Kidney epithelial cell (primary cell): ENCODE data around the gene FGGY. TPM values are rescaled to one million over a fixed set of nuclear protein-coding genes. Genes with fewer than 3 reads are reported as not detected.

Source experiments
- DNase-seq: peaks from one replicate; pipeline ENCODE4 v3.0.0-alpha.2; 2010; ENCODE audit warnings: low read depth
- H3K27me3 ChIP-seq: 2 replicates; pipeline ENCODE4 v1.6.0; 2011; ENCODE audit warnings: low read length; ENCODE audit not compliant: control insufficient read depth, insufficient read depth
- H3K36me3 ChIP-seq: 2 replicates; pipeline ENCODE4 v1.5.1; 2011; ENCODE audit warnings: low read length; ENCODE audit not compliant: control insufficient read depth, insufficient read depth
- H3K4me3 ChIP-seq: 2 replicates; pipeline ENCODE4 v1.5.1; 2011; ENCODE audit warnings: low read depth, mild to moderate bottlenecking, control low read depth, low read length
- total RNA-seq: library from RNA; depleted of rRNA; stranded (reverse); fragments of >200 nt; gene quantifications from 2 replicates; pipeline ENCODE4 v1.2.3, GENCODE V29; 2015
- TF ChIP-seq, protein P1 (sequence below): IDR thresholded peaks from 2 replicates; pipeline ENCODE4 v1.5.1; 2011; ENCODE audit warnings: mild to moderate bottlenecking, moderate library complexity, low read length, control low read depth, inconsistent platforms; ENCODE audit not compliant: insufficient read depth, poor library complexity, severe bottlenecking

FGGY gene
- total RNA-seq, 1 donor from 2014 or later = 8.6 TPM

DNA sequence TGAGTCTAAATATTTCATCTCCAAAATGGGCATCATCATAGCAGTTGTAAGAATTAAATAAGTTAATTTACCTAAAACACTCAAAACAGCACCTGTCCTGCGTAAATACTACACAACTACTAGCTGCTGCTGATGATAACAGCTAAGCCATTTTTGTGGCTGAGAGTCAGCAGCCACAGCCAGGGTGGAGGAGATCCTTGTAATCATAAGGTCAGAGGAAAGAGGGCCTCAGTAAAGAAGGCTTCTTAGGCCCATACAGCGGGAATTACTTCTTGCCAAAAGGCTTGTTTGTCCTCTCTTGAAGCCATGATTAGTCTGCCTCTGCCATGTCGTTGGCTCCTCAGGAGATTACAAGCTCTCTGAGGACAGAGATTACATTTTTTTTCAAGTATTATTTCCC, 245.0 kb downstream of the FGGY start:
- Histone ChIP-seq H3K4me3 (no peak overlapping the region), H3K27me3 (no peaks in the 10 kb centered on the region), H3K36me3 (no peaks in the 10 kb centered on the region)
- TF ChIP-seq, protein P1, sequence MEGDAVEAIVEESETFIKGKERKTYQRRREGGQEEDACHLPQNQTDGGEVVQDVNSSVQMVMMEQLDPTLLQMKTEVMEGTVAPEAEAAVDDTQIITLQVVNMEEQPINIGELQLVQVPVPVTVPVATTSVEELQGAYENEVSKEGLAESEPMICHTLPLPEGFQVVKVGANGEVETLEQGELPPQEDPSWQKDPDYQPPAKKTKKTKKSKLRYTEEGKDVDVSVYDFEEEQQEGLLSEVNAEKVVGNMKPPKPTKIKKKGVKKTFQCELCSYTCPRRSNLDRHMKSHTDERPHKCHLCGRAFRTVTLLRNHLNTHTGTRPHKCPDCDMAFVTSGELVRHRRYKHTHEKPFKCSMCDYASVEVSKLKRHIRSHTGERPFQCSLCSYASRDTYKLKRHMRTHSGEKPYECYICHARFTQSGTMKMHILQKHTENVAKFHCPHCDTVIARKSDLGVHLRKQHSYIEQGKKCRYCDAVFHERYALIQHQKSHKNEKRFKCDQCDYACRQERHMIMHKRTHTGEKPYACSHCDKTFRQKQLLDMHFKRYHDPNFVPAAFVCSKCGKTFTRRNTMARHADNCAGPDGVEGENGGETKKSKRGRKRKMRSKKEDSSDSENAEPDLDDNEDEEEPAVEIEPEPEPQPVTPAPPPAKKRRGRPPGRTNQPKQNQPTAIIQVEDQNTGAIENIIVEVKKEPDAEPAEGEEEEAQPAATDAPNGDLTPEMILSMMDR = no peak
- no peak for DNase-seq

DNA sequence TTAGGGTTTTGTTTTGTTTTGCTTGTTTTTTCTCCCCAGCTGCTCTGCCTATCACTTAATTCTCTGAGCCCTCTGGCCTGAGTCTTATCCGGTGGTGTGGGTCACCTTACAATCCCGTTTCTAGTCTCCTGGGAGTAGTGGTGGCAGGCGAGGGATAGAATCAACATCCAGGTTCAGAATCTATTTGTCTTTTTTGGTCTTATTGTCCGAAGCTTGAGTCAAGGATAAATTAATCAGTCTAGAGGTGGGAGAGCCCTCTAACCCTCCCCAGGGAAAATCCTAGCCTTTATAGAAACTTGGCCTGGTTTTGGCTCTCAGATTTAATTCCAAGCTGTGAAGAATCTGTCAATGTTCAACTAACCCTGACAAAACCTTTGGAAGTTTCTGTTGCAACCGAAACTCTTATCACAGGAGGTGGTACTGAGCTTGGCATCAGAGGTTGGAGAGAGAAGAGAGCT, 246.3 kb downstream of the FGGY start:
- Histone ChIP-seq H3K36me3 (no peaks in the 10 kb centered on the region), H3K4me3 (no peak overlapping the region), H3K27me3 (no peaks in the 10 kb centered on the region)
- TF ChIP-seq, protein P1 = no peak
- DNase-seq = no peak

DNA sequence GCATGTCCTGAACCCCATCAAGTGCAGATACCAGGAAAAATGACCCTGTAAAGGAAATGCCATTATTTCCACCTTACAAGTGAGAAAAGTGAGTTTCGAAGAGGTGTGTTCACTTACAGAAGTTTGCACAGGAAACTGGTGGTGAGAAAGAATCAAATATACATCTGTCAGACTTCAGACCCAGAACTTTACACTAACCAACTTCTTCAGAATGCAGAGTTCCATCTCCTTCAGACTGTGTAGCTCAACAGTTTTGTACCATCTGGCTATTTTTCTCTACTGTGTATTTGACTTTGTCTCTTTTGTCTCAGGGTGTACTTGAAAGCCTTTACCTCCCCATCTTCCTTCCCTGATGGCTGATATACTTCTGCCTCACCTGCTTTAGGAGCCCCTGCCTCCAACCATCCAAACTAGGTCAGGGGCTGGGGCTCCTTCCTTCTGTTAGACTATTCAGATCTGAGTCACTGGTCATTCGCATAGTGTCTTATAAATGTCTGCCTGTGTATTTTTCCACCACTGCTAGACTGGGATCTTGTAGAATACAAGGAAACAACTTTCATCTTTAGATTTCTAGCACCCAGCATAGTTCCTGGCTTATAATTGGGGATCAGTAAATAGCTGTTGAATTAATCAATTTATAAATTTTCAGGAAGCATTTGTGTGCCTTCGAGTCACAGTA, 247.9 kb downstream of the FGGY start:
- Histone ChIP-seq H3K4me3 (no peak overlapping the region), H3K27me3 (no peaks in the 10 kb centered on the region), H3K36me3 (no peaks in the 10 kb centered on the region)
- TF ChIP-seq, protein P1 = no peak
- no peak for DNase-seq

GRCh38 chr1:59545830-59546229, 248.9 kb downstream of the FGGY start:
- DNase-seq = no peak
- TF ChIP-seq, protein P1 = no peak
- Histone ChIP-seq H3K4me3 (no peak overlapping the region), H3K36me3 (no peaks in the 10 kb centered on the region), H3K27me3 (no peaks in the 10 kb centered on the region)

DNA sequence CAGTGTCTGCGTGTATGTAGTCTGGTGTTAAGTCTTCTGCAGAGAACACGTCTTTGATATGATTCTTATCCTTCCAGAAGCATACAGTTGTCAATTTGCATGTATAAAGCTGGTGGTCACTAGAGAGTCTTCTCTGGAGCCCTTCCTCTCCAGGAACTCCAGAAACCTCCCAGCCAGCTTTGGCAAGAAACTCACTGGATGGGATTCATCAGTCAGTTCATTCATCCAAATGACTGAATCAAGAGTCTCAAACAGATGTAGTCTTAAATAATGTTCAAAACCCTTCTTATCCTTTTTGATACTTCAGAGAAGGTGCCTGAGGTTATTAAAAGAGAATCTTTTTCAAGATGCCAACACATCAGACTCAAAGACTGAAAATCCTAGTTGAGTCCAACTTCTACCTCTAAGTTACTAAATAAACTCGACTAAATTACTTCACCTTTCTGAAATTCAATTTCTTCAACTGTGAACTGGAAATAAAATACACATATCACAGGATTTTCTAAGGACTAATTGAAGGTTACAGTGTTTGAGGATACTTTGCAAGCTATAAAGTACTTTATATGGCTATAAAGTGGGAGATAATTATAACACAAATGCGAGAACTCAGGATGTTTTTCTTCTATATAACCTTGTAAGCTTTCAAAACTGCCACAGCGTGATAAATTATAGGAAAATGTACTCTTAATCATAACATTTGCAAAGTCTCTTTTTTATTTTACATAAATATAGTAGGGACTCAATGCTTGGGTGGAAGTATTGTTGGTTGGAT, 252.4 kb downstream of the FGGY start:
- Histone ChIP-seq H3K27me3 (no peaks in the 10 kb centered on the region), H3K36me3 (no peaks in the 10 kb centered on the region), H3K4me3 (no peak overlapping the region)
- no peak for DNase-seq
- TF ChIP-seq, protein P1 = no peak
